ENCODE data around the gene UBE2E1. TPM values are rescaled to one million over a fixed set of nuclear protein-coding genes. Genes with fewer than 3 reads are reported as not detected.

UBE2E1 gene
- total RNA-seq, 1 experiment from 2014 or later, result 66.4 TPM

DNA sequence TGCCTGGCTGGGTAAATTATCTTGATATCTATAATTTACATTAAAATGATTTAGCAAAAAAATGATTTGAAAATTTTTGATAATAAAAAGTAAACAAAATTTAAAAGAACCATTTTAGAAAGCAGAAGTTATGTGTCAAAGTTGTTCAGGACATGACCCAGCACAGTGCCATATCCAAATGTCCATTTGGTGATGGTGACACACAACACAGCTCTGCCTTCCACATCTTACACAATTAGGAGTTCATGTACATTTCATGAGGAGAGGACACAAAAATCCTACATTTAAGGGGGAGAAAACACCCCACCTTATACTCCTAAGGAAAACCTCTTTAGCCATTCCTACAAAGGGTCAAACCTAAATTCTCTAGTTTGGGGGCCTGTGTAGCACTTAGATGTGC is 10.7 kb upstream of the UBE2E1 start:
- no peak for DNase-seq (ENCODE audit: low spot score)

DNA sequence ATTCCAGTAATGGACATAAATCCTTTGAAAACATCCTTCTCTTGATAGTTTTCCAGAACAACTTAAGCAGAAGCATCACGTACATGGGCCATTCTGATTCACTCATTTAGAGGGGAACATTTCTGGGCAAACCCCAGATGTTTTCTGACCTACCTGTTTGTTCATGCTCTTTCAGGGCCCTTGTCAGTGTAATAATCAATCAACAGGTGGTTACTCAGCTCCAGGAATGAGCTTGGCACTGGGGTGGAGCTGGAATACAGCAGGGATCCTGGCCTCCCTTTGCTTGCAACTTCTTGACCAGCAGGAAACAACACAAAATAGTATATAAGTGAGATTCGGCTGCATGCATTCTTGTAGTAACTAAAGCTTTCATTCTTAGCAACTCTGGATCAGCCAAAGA is 9.2 kb upstream of the UBE2E1 start:
- DNase-seq (ENCODE audit: low spot score), result no peak

DNA sequence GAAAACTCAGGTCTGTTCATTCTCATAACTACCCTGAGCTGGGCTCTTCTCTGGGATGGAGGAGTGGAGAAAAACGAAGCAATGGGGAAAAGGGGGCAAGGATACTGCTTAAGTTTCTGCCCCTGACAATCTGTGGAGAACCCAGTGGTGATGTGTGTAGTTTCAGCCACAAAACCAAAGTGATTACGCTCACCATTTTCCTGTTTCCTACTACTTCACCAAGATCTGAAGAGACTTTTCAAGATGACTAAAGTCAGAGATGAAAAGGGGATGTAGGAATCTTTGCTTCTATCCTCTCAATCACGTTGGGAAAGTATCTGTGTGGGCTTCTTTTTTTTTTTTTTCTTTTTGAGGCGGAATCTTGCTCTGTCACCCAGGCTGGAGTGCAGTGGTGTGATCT is 8.3 kb upstream of the UBE2E1 start:
- DNase-seq (ENCODE audit: low spot score), result no peak

DNA sequence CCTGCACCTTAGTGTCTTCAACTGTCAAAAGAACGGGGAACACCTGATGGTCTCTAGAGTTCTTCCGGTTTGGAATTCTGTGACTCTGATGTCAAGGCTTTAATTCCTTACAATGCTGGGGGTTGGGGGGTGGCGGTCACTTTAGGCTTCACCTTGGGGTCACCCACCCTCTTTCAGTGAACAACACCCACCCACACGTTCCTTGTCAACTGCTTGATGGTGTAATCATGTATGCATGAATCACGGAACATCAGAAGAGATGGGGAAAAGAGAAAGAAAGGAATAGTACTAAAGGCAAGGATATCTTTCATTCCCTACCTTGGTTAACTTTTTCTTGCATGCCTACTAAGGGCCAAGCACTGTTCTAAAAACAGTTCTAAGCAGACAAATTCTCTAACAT is 7.3 kb upstream of the UBE2E1 start:
- DNase-seq (ENCODE audit: low spot score), result no peak

DNA sequence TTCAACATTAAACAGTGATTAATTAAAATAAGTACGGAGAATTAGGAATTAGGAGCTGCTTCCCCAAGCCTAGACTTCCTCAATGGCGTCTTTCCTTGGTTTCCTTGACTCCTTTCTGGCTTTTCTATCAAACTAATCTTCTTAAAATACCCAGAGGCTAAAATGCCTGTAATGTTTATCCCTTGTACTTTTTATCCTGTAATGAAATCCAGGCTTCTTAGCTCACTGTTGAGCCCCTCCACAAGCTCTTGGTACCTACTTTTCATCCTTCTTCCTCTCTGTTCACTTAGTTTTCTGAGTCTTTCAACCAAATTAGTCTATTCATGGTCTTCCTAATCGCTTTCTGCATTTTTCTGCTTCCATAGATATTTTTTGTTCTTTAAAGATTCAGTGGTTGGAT is 6.9 kb upstream of the UBE2E1 start:
- DNase-seq (ENCODE audit: low spot score), result no peak

DNA sequence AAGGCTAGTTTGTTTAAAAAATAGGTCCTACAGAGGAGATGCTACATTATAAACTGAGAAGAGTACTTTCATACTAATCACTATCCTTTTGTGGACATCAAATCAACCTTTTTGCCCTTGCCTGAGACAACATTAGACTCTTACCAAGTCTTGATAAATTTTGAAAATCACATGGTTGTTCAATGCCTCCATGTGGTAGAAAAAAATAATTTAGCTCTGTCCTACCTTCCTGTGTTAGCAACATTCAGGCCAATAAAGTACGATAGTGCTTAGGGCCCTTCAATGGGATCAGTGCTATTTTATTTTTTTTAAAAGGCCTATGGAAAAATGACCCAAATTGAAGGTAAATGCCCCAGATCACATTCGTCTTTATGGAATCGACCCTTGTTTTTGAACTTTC is 5.0 kb upstream of the UBE2E1 start:
- DNase-seq (ENCODE audit: low spot score), result no peak

DNA sequence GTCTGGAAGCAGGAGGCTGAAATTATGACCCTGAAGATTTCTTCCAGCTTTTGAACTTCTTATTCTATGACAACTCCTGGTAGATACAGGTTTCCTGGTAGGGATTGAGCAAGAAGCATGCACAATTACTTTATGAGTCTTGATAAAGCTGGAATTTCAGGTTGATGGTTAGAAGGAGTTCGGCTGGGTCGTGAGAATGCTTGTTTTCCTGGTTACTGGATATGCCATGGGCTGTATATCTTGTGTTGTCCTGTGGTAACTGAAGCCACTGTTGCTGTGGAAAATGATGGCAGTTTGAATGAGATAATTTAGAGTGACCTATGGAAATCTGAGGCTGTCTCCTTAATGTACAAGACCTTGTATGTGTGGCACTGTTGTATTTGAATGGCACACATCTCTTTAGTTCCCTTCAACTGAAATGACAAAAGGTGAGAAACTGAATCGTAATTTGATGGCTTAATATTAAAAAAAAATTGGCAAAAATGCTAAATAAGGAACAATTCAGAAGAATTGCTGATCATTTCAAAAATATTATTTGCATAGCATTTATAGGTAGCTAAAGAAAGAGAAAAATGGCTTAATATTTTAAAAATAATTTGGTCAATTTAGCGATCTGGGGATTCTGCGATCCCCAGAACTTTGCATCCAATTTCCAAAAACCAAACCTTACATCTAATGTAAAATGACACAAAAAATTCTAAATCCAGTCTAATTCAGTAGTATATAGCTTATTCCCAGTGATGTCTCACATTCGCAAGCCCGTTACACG is 1.1 kb upstream of the UBE2E1 start:
- no peak for DNase-seq (ENCODE audit: low spot score)

DNA sequence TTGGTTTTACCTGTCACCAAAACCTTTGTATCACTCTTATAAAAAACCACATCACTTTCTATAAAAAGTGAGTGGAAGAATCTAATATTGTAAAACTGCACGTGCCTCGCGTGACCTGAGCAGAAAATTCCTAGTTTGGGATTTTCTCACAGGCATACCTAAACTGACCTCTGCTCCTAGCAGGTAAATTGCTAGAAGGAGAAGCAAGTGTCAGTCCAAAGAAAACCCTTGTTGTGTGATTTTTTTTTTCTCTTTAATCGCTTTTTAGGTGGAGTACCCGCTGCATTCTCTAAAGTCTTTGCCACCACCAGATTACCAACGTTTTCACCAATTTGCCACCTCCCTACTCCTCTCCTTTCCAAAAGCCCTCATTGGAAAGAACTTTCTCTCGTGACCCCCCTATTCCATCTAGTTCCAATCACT is 534 bp upstream of the UBE2E1 start:
- no peak for DNase-seq (ENCODE audit: low spot score)

DNA sequence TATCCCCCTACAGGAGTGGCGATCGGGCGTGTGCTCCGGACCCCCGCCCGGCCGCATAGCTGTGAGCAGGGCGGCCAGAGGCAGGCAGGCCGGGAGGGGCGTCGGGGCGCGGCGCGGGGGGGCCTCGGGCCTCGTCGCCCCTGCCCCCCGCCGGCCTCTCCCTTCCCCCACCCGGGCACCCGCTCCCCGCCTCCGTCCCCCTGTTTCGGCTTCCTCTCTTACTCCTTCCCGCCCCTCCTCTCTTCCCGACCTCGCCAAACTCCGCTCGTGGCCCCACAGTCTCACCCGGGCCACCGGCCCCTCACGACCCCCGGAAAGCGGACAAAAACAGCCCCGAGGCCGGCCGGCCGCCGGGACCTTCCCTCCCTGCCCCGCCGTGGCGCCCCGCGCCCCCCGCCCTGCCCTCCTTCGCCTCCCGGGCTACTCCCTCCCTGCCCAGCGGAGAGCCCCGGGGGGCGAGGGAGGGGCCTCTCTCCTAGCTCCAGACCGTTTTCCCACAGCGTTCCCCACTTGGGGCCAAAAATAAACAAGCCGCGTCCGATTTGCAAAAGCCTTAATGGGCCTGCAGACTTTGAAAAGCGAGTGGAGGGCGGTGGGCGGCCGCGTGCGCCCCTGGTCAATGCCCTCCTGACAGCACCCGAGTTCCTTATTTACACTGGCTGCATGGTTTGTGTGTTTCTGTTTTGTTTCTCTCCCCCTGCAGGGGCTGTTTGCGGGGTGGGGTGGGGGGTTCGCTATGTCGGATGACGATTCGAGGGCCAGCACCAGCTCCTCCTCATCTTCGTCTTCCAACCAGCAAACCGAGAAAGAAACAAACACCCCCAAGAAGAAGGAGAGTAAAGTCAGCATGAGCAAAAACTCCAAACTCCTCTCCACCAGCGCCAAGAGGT is 1.0 kb downstream of the UBE2E1 start:
- DNase-seq (ENCODE audit: low spot score), result peak; percentile 7

DNA sequence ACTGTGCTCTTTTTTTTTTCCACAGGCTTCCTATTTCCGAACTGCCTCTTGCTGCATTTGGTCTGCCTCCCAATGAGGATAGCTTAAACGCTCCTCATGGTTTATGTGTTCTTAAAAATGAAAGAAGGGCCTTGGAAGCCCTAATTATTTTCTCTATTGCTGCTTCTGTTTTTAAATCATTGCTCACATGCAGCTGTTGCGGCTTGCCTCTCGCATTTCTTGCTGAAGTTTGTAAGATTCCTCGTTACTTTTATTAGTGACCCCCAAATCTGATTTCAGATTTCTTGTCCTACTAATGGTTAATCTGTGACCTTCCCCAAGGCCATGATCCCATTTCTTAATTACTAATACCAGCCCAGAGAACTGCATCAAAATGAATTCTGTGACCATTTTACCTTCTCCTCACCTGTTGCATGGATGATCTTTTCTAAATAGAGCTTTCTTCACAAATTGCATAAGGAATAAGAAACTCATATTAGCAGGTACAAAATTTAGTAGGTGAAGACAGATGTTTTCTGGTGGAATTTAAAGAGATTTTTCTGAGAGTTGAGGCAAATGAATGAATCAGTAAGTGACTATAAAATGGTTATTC is 1.8 kb downstream of the UBE2E1 start:
- peak; percentile 12 for DNase-seq (ENCODE audit: low spot score)

DNA sequence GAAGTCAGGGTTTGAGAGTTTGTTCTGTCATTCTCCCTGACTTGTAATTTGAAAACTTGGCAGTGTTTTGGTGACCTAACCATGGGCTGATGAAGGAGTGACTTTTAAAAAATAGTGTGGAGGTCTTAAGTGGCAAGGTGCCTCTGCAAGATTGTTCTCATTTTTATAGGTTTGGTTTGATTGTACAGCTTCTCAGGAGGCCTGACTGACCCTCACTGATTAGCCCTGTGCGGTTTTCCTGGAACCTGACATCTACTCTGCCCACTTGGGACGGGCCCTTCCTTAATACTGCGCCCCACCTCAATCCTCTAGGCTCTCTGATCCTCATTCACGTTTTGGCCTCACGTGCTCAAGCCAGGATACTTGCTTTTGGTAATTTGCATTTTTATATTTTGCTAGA is 2.8 kb downstream of the UBE2E1 start:
- no peak for DNase-seq (ENCODE audit: low spot score)

DNA sequence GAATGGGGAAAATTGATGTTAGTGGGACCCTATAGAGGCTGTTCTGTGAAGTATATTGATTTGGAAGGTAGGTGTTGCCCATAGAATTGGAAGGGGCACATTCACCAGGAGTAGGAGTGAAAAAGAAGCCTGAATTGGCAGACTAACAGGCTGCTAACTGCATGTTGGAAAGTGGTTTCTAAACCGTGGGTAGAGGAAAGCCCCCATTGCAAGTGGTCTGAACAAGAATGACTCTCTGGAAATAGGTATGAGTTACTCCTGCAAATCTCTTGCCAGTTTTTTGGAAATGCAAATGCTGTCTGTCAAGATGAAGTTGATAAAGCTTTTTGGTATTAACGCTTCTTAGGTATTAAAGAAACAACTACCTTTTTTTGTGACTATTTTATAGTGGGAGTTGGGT is 3.5 kb downstream of the UBE2E1 start:
- no peak for DNase-seq (ENCODE audit: low spot score)

DNA sequence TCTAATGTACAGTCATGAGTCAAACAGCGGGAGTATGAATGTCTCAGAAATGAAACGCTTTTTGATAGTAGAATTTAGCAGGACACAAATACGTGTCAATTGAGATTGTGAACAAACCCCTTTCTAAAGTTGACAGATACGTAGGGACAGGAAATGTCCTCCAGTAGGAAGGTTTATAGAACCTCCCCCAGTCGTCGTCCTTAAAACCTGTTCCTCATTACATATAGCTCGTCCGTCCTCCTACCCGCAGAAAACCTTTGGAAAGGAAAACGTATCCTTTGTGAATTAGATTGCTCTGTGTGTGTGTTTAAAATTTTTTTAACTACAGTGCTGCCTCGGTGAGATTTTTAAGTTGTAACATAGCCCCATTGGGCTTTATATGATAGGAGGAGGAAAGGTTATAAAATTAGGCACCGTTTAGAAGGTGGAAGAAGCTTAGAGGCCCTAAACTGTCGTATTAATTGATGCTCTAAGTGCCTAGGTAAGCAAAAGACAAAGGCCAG is 4.1 kb downstream of the UBE2E1 start:
- no peak for DNase-seq (ENCODE audit: low spot score)

DNA sequence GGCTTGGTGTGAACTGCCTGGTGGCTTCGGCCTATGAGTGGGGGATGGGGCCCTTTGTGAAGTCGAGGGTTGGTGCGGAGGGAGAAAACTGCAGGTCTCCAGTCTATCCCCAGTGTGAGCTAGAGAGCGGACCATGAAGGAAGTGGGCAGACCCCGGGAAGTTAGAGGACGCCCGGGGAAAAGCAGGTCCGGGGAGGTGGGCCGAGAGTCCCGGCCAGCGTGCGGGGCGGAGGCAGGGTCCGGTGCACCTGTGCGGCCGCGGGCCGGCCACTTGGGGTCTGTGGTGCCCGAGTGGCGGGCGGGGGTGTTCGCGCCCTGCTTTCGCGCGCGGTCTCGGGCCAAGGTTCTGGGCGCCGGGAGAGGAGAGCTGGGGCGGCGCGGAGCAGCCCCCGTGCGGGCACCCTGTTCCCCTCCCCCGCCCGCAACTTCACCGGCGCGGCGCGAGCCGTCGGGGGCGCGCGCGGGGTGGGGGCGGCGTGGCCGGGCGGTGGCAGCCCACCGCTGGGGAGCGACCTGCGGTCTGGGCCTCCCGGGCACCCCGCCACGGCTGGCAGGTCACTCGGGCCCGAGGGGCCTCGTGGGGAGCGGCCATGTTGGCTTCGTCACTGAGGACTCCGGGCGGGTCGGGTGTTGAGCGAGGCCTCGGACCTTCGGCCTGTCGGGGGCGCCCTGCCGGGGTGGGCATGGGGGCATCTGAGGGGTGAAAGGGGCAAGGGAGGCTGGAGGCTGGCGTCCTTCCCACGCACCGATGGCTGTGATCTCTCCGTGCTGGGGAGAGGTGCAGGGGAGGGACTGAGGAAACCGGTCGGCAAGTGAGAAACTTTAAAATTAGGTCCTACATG is 4.8 kb downstream of the UBE2E1 start:
- DNase-seq (ENCODE audit: low spot score), result no peak

DNA sequence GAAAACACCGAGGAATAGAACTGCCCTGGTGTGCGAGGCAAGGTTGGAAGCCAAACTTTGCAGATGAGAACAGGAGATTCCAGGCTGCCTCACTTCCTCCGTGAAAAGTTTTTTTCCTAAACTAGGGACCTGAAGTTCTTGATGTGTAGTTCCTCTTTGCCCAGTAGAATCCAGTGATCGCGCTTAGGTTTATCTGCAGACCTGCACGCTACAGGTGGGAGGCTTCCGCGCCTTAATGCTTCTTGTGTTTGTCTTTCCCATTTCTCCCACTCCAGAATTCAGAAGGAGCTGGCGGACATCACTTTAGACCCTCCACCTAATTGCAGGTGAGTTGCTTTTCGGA is 5.4 kb downstream of the UBE2E1 start:
- no peak for DNase-seq (ENCODE audit: low spot score)

DNA sequence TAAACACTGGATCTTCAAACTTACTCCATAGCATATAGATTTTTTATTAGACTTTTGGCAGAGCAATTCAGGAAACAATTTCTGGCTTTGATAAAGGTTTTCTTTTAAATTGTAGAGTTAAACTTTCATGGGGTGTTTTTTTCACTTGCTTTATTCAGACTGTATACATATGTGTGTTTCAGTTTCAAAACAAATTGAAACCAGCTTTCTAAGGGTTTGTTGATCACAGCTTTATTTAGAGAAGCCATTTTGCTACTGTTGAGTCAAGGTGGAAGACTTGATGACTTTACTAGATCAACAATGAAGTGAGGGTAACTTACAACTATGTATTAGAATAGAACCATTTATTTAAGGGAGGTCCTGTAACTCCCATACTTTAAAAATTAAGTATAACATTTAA is 6.2 kb downstream of the UBE2E1 start:
- no peak for DNase-seq (ENCODE audit: low spot score)

DNA sequence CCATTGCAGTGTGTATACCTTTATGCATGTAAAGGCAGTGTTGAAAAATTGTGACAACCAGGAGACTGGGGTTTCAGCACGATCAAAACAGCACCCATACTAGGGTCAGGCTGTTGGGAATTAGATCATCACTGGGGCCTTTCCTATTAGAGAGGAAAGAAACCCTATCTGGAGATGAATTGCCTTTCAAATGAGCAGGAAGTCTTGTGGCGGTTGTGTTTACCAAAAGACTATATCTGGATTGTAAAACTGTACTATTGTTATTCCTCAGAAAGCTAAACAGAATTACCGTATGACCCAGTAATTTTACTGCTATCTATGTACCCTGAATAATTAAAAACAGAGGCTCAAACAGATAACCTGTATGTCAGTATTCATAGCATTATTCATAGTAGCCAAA is 10.1 kb downstream of the UBE2E1 start:
- no peak for DNase-seq (ENCODE audit: low spot score)

DNA sequence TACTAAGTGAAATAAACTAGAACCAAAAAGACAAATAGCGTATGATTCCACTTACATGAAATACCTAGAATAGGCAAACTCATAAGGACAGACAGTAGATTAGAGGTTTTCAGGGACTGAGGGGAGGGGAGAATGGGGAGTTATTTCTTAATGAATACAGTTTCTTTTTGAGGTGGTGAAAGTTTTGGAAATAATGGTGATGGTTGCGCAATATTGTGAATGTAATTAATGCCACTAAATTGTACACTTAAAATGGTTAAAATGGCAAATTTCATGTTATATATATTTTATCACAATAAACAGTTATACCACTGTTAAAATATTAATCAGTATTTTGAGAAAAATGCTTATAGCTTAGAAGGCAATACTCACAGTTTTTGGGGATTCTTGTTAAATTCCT is 11.0 kb downstream of the UBE2E1 start:
- DNase-seq (ENCODE audit: low spot score), result no peak

DNA sequence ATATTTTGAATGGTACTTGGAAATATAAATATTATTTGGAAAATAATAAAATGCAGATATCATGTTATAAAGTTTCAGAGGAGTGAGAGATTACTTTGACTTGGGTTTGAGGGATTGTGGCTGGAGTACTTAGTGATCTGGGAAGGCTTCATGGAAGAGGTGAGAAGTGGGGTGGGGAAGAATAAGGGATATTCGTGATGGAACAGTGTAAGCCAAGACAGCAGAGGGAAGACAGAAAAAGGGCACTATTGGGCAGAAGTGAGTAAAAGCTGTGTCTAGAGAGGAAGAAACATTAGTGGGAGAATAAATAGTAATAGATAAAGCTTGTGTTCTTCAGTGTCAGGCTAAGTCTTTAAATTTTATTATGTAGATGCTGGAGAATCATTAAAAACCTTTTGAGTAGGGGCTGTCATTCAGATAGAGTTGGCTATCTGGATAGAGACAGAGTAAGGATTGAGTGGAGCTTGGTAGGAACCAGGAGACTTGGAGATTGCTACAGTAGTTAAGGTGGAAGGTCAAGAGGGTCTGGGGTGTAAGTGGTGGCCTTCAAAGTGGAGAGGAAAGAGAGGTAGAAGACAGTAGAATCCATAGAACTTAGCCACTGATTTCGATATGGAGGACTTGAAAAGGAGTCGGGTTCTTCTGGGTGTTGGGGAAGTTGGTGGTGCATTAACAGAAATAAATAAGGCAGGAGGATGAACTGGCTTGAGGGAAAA is 11.9 kb downstream of the UBE2E1 start:
- DNase-seq (ENCODE audit: low spot score), result no peak

DNA sequence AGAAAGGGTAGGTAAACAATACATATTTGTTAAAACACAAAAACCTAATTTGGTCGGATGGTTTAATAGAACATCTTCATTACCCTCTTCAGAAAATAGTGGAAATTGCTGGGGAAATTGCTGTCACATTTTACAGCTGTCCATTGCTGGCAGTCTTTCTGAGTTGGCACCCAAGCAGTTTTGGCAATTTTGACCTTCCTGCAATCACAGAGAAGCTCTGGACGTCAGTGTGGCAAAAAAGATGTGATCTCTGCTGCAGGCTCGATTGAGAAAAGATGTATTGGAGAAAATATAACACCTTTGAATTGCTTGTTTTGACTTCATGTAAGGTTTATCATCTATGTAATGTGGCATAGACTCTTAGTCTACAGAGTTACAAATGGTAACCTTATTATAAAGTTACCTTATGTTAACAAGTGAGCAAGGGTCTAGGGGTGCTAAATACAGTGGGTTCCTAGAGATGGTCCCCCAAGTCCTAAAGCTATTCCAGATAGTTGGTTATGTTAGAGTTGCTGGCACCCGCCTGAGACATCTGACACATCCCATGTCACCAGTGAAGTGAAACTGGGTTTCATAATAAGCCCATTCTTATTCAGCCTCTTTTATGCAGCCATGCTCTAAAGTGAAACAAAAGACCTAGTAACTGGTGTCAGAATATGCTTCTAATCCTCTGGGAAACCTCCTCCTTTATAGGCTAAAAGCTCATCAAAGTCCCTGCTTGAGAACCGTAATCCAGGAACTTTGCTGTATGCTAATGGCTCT is 14.0 kb downstream of the UBE2E1 start:
- DNase-seq (ENCODE audit: low spot score), result no peak

All from A172 (cell line).